ENCODE measurements around the gene AKAP6. TPM values are rescaled to one million over a fixed set of nuclear protein-coding genes. Genes with fewer than 3 reads are reported as not detected.

Gene AKAP6
- total RNA-seq, 1 experiment from 2014 or later, result 2.3 TPM

- in situ Hi-C loops (cut with HindIII; ENCODE audit: low sequenced_read_pairs), result no loop called here
- no peak for DNase-seq (ENCODE audit: low spot score)
Measured at GRCh38 chr14:32399920-32400319, 70.8 kb downstream of the AKAP6 start.

- DNase-seq (ENCODE audit: low spot score), result no peak
- in situ Hi-C loops (cut with HindIII; ENCODE audit: low sequenced_read_pairs), result no loop called here
Measured at GRCh38 chr14:32400480-32400879, 71.4 kb downstream of the AKAP6 start.

DNA sequence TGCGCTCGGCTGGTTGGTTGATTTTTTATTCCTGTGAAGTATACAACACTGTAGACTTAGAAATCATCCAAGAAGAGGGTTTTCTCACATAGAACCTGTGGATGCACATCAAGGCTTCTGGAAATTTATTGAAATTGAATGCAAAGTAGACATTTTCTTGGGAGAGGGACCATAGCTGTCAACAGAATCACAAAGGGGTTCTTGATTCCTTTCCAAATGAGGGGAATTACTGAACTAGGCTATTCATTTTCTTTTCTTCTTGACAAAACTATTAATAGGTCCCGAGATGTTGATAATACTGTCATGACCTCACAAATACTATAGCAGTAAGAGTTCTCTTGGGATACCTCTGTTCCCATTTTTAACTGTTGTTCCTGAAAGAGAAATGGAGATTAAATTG, 73.9 kb downstream of the AKAP6 start:
- in situ Hi-C loops (cut with HindIII; ENCODE audit: low sequenced_read_pairs), result no loop called here

DNA sequence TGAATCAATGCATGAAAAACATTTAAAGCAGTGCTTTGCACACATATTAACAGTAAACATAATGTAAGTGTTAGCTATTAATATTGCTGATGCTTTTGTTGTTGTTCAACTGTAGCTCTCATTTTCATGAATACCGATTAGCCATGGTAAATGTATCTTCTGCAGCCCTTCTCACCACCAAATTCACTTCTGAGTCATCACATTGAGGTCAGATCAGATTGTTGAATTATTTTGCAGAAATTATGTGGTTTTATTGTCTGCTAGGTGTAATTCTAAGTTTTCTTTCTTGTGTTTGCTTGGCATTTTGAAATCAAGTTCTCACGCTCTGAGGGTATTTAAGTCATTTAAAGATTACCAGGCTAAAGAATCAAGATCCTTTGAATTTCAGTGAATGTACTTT, 74.6 kb downstream of the AKAP6 start:
- DNase-seq (ENCODE audit: low spot score), result no peak
- in situ Hi-C loops (cut with HindIII; ENCODE audit: low sequenced_read_pairs), result no loop called here

More for the DNA sequence above, 73.9 kb downstream of the AKAP6 start:
- DNase-seq (ENCODE audit: low spot score), result no peak

- in situ Hi-C loops (cut with HindIII; ENCODE audit: low sequenced_read_pairs), result no loop called here
- DNase-seq (ENCODE audit: low spot score), result no peak
Measured at GRCh38 chr14:32404784-32405573, 75.9 kb downstream of the AKAP6 start.

DNA sequence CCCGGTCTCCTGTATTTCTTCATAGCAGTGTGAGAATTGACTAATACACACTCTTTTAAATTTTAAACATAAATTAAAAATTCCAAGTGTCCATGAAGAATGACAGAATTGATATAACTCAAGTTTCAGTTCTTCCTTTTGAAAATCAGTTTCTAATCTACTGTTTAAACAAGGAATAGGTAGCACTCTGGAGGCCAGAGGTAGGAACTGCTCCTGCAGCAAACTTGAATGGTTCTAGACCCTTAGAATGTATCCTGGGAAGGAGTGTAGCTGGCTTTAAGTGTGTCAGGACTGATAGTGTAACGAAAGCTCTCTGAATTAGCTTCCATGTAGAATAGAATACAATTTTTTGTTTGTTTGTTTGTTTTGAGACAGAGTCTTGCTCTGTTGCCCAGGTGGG, 76.8 kb downstream of the AKAP6 start:
- in situ Hi-C loops (cut with HindIII; ENCODE audit: low sequenced_read_pairs), result no loop called here
- DNase-seq (ENCODE audit: low spot score), result no peak

- in situ Hi-C loops (cut with HindIII; ENCODE audit: low sequenced_read_pairs), result no loop called here
- no peak for DNase-seq (ENCODE audit: low spot score)
Measured at GRCh38 chr14:32407130-32407529, 78.0 kb downstream of the AKAP6 start.

DNA sequence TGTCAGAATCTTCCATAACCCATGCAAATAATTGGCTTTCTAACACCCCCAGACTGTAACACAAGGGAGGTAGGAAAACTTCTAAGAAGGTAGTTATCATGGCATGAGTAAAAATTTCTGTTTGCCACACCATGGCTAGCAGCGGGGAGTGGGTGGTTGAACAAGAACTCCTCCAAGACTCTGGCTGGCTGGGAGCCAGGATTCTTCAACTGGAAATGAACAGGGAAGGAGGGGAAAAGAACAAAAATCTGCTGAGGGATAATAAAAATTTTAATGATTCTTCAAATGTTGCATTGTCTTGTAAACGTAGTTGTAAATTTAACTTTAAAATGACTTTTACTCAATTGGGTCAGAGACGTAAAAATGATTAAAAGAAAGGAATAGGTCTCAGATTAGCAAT, 78.9 kb downstream of the AKAP6 start:
- no peak for DNase-seq (ENCODE audit: low spot score)
- in situ Hi-C loops (cut with HindIII; ENCODE audit: low sequenced_read_pairs), result no loop called here

DNA sequence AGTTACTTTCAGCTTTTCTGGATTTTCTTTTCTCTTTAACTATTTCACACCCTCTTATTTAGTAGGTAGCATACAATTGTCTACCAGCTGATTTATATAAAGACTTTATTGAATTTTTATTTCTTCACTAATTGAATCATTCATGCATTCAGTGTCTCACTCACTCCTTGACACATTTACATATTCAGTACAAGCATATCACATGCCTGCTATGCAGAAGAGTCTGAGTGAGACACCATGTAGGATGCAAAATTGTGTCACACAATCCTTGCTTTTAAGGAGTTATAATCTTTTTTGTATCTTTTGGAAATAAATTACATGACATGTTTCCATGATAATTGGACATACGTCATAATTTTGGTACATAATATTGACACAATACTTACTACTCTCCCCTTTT, 83.0 kb downstream of the AKAP6 start:
- DNase-seq (ENCODE audit: low spot score), result no peak
- in situ Hi-C loops (cut with HindIII; ENCODE audit: low sequenced_read_pairs), result no loop called here

DNA sequence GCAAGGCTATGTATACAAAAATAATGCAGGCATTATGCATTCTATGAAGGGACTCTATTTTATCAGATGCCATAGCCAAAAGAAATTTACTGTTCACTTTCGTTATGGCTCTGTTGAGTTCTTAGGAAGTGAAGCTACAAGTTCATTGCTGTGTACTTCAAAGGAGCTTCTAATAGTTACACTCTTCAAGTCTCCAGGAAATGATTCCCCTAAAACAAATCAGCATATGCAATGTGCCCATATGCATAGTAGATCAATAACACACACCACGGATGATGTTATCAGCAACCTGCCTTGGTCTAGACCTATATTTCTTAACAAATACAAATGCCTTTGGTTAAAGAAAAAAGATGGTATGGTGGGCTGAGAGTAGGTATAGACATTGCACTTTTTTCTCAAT, 83.4 kb downstream of the AKAP6 start:
- in situ Hi-C loops (cut with HindIII; ENCODE audit: low sequenced_read_pairs), result no loop called here

DNA sequence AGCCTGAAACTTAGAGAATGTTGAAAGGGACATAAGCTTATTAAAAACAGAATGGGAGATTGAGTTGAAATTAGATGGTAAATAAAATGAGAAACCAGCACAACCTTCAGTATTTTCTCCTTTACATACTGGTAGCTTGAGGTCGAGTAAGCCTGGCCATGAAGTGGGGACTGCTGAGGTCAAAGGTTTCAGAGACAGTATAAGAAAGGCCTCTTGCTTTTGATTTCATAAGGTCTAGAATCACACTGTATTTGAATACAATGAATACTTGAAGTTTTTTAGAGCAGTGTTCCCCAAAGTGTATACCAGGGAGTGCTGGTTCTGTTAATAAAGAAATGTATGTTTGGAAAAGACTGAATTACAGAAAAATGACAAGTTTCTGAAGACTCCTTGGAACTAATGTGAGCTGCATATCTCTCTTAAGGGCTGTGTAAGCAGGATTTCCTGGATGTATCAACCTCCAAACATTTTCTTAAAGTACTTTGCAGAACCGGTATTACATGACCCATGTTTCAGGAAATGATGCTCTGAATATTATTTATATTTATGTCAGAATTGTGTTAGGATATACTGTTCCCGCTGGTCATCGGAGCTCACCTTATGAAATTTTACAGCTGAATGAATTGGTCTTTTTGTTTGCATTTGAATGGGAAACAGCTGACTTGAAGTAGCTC, 85.0 kb downstream of the AKAP6 start:
- in situ Hi-C loops (cut with HindIII; ENCODE audit: low sequenced_read_pairs), result no loop called here

More for the DNA sequence above, 83.4 kb downstream of the AKAP6 start:
- no peak for DNase-seq (ENCODE audit: low spot score)

DNA sequence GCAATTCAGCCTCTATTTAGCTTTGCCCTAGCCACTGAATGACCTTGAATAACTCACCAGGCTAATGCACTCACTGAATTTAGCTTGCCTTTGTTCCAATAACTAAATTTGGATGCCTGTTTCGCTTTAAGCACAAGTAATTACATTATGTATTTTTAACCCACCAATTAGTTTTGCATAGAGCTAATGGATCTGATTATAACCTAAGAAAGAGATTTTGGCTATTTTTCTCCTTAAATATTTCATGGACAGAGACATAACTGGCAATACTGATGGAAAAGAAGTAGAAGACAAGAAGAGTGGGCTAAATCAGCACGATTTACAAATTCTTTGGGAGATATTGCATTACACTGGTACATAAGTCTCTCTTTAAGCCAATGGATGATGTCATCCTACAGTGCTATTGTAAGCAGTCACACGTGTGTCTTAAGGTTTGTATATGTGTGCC, 85.7 kb downstream of the AKAP6 start:
- no peak for DNase-seq (ENCODE audit: low spot score)
- in situ Hi-C loops (cut with HindIII; ENCODE audit: low sequenced_read_pairs), result no loop called here

More for the DNA sequence above, 85.0 kb downstream of the AKAP6 start:
- no peak for DNase-seq (ENCODE audit: low spot score)

DNA sequence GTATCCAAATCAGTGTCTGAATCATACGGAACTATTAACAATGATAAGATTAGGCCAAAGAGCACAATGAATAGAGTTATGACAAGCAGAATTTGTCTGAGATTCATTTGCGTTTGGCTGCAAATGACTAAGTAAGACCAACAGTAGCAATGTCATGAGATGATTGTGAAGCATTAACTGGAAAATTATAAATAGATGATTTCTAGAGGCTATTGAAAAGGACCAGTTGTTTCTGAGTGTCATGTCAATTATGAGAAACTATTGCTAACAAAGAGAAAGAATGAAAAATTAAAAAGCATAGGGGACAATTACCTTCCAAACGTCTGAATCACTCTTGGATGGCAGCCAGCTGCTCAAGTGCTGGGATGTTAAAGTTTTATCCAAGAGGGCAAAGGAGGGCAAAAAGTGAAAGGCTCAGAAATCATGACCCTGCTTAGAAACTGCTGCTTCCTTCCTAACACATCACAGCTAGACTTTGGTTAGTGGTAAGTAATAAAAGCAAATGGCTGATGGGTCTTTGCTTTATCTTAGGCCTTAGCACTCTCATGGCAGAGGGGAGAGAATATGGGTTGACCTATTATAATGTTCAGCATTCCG, 89.0 kb downstream of the AKAP6 start:
- DNase-seq (ENCODE audit: low spot score), result no peak
- in situ Hi-C loops (cut with HindIII; ENCODE audit: low sequenced_read_pairs), result no loop called here

DNA sequence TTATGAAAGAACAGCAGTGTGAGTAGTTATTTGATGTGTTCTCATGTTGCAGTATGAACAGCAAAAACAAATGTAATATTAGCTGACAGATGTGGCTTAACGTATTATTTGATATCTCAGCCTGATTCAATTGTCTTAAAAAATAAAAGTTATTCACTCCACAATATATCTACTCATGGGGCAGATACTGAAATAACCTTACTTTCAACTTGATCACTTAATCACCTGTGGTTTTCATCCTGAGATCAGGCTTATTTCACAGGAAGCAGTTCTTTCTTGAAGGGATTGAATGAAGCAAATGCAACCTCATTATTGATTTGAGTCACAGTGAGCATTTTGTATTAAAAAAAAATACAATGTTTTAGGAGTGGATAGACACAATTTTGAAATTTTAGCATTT, 90.3 kb downstream of the AKAP6 start:
- in situ Hi-C loops (cut with HindIII; ENCODE audit: low sequenced_read_pairs), result no loop called here
- DNase-seq (ENCODE audit: low spot score), result no peak

DNA sequence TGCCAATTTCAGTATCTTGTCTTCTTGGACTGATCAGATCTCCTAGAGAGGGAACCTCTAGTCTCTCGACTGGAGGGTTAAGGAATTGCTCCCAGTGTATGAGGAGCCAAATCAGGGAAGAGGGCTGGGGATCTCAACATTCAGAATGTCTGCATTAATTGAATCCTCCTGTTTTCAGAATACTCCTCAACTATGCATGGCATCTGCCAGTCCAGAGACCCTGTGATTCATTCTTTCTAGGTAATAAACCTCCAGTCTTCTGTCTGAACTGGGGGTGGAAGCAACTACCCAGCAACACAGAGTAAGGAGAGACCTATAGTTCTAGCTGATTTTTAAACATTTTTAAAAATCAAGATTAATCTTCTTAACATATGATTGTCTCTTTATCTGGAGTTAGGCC, 92.7 kb downstream of the AKAP6 start:
- no peak for DNase-seq (ENCODE audit: low spot score)
- in situ Hi-C loops (cut with HindIII; ENCODE audit: low sequenced_read_pairs), result no loop called here

DNA sequence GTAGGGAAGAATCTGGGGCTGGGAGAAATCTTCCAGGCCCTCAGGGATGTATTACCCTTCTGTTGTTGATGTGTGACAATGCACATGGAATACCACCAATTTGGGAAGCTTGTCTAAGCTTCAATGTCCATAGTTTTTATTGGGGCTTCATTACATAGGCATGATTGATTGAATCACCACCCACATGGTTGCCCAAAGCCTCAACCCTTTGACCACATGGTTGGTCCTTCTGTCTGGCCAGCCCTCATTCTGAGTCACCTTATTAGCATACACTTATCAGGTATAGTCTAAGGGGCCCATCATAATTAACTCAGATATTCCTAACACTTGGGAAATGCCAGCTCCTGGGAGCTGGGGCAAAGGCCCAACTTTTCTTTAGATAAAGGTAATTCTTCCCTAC, 93.3 kb downstream of the AKAP6 start:
- DNase-seq (ENCODE audit: low spot score), result no peak
- in situ Hi-C loops (cut with HindIII; ENCODE audit: low sequenced_read_pairs), result no loop called here

- in situ Hi-C loops (cut with HindIII; ENCODE audit: low sequenced_read_pairs), result no loop called here
- DNase-seq (ENCODE audit: low spot score), result no peak
Measured at GRCh38 chr14:32426028-32426427, 96.9 kb downstream of the AKAP6 start.

GRCh38 chr14:32426586-32427388, 97.7 kb downstream of the AKAP6 start:
- DNase-seq (ENCODE audit: low spot score), result no peak
- in situ Hi-C loops (cut with HindIII; ENCODE audit: low sequenced_read_pairs), result no loop called here

- in situ Hi-C loops (cut with HindIII; ENCODE audit: low sequenced_read_pairs), result no loop called here
- no peak for DNase-seq (ENCODE audit: low spot score)
Measured at GRCh38 chr14:32427726-32428528, 98.8 kb downstream of the AKAP6 start.

All from G401 (cell line).